H1 (cell line): Measurements from ENCODE around the gene CCDC112. TPM values are rescaled to one million over a fixed set of nuclear protein-coding genes. Genes with fewer than 3 reads are reported as not detected.

ENCODE experiments used
- CTCF ChIA-PET: fragments of 300-600 bp; sonication (Branson Sonifier 250); formaldehyde crosslinking; loops from one replicate; lab custom pipeline; 2021; ENCODE audit not compliant: partially characterized antibody; lab: Charles Lee
- POLR2A ChIA-PET: fragments of 300-600 bp; sonication (Branson Sonifier 250); formaldehyde crosslinking; loops from one replicate; lab custom pipeline; 2021; ENCODE audit warnings: inconsistent platforms; ENCODE audit not compliant: partially characterized antibody; lab: Charles Lee
- DNase-seq, 2 experiments: peaks; one replicate each; pipeline versions ENCODE4 v3.0.0 to v3.0.0-alpha.2; 2010 to 2022; ENCODE audit warnings: low spot score in 2 of 2, low read depth in 1 of 2, mixed read lengths in 1 of 2
- FAIRE-seq: peaks from 2 replicates; lab custom pipeline; 2011; peaks lifted over from hg19 to GRCh38; lab: Jason Lieb, UNC
- H2AFZ ChIP-seq: 2 replicates; pipeline ENCODE4 v1.8.1; 2012; ENCODE audit warnings: low read length, inconsistent platforms
- H2AK5ac ChIP-seq: 2 replicates; pipeline ENCODE4 v1.6.1; 2013; ENCODE audit warnings: low read depth, low read length
- H2BK120ac ChIP-seq: replicated peaks from 2 replicates; pipeline ENCODE3; 2013; ENCODE audit warnings: low read depth, low read length, inconsistent platforms
- H2BK12ac ChIP-seq: 2 replicates; pipeline ENCODE4 v1.6.1; 2013; ENCODE audit warnings: low read depth, low read length
- H2BK15ac ChIP-seq: 2 replicates; pipeline ENCODE4 v1.6.1; 2013; ENCODE audit warnings: low read length
- H2BK20ac ChIP-seq: 2 replicates; pipeline ENCODE4 v1.6.1; 2013; ENCODE audit warnings: low read length
- H2BK5ac ChIP-seq: 2 replicates; pipeline ENCODE4 v1.6.1; 2013; ENCODE audit warnings: low read depth, low read length
- H3K14ac ChIP-seq: 2 replicates; pipeline ENCODE4 v1.6.1; 2013; ENCODE audit warnings: inconsistent platforms; ENCODE audit not compliant: insufficient read length
- H3K18ac ChIP-seq: 2 replicates; pipeline ENCODE4 v1.6.1; 2013; ENCODE audit warnings: low read length; ENCODE audit errors: extremely low read depth
- H3K23ac ChIP-seq: 2 replicates; pipeline ENCODE4 v1.6.1; 2013; ENCODE audit warnings: inconsistent platforms; ENCODE audit not compliant: insufficient read length
- H3K23me2 ChIP-seq: 2 replicates; pipeline ENCODE4 v1.6.1; 2013; ENCODE audit warnings: low read depth, low read length
- H3K27ac ChIP-seq: 2 replicates; pipeline ENCODE4 v1.6.1; 2011; ENCODE audit warnings: low read depth, low read length, inconsistent platforms
- H3K27me3 ChIP-seq, 4 experiments: replicated peaks in 1 of 4; 1 replicate in 1 of 4; 2 replicates in 3 of 4; pipeline versions ENCODE4 v1.6.1 to v1.8.1; 2011 to 2013; ENCODE audit warnings: low read length in 3 of 4, mild to moderate bottlenecking in 3 of 4, inconsistent platforms in 2 of 4, mixed read lengths in 2 of 4, moderate library complexity in 1 of 4; ENCODE audit not compliant: control insufficient read depth in 3 of 4, insufficient read depth in 3 of 4; ENCODE audit errors: extremely low read depth in 1 of 4
- H3K36me3 ChIP-seq, 4 experiments: 2 replicates each; pipeline versions ENCODE4 v1.6.1 to v1.8.1; 2011 to 2013; ENCODE audit warnings: mild to moderate bottlenecking in 4 of 4, low read length in 3 of 4, moderate library complexity in 2 of 4, control low read depth in 1 of 4, inconsistent platforms in 1 of 4; ENCODE audit not compliant: insufficient read depth in 4 of 4, control insufficient read depth in 2 of 4
- H3K4ac ChIP-seq: replicated peaks from 2 replicates; pipeline ENCODE3; 2013; ENCODE audit warnings: low read length, low read depth, mixed read lengths, inconsistent platforms; ENCODE audit not compliant: insufficient read length
- H3K4me1 ChIP-seq, 4 experiments: replicated peaks in 1 of 4; 1 replicate in 1 of 4; 2 replicates in 3 of 4; pipeline versions ENCODE4 v1.6.1 to v1.8.1; 2011 to 2013; ENCODE audit warnings: low read length in 3 of 4, inconsistent platforms in 2 of 4, mixed read lengths in 1 of 4; ENCODE audit not compliant: insufficient read depth in 4 of 4, control insufficient read depth in 3 of 4
- H3K4me2 ChIP-seq, 2 experiments: 2 replicates each; pipeline versions ENCODE4 v1.6.1 to v1.8.1; 2011 to 2013; ENCODE audit warnings: low read depth in 2 of 2, low read length in 2 of 2, control low read depth in 1 of 2, inconsistent platforms in 1 of 2, mild to moderate bottlenecking in 1 of 2; ENCODE audit not compliant: insufficient read depth in 1 of 2
- H3K4me3 ChIP-seq, 4 experiments: fragments of 200-600, 300-600 bp in 1 of 4; sonication (generic), shearing (Covaris generic), sonication (Bioruptor Twin) in 1 of 4; 2 replicates each; pipeline versions ENCODE4 v1.5.1 to v1.8.1; 2011 to 2016; ENCODE audit warnings: low read length in 4 of 4, low read depth in 3 of 4, control low read depth in 2 of 4, inconsistent platforms in 2 of 4, mild to moderate bottlenecking in 2 of 4, mixed read lengths in 1 of 4, moderate library complexity in 1 of 4; ENCODE audit not compliant: insufficient read depth in 2 of 4; ENCODE audit errors: extremely low read depth in 1 of 4
- H3K56ac ChIP-seq: replicated peaks from 2 replicates; pipeline ENCODE3; 2013; ENCODE audit warnings: low read depth, mild to moderate bottlenecking, mixed read lengths, low read length, inconsistent platforms; ENCODE audit not compliant: insufficient read length
- H3K79me1 ChIP-seq: 2 replicates; pipeline ENCODE4 v1.6.1; 2013; ENCODE audit warnings: low read depth, low read length, control low read depth
- H3K79me2 ChIP-seq, 2 experiments: 2 replicates each; pipeline versions ENCODE4 v1.6.1 to v1.8.1; 2012 to 2013; ENCODE audit warnings: low read length in 2 of 2, mild to moderate bottlenecking in 2 of 2, inconsistent platforms in 1 of 2; ENCODE audit not compliant: insufficient read depth in 2 of 2, control insufficient read depth in 1 of 2
- H3K9ac ChIP-seq, 4 experiments: replicated peaks in 1 of 4; 1 replicate in 1 of 4; 2 replicates in 3 of 4; pipeline versions ENCODE4 v1.6.1 to v1.8.1; 2011 to 2013; ENCODE audit warnings: low read depth in 3 of 4, low read length in 3 of 4, control low read depth in 2 of 4, mild to moderate bottlenecking in 2 of 4, moderate library complexity in 2 of 4, inconsistent platforms in 1 of 4; ENCODE audit errors: extremely low read depth in 1 of 4
- H3K9me3 ChIP-seq, 2 experiments: 2 replicates each; pipeline versions ENCODE4 v1.6.1 to v1.8.1; 2012 to 2013; ENCODE audit warnings: mild to moderate bottlenecking in 2 of 2, moderate library complexity in 2 of 2, control low read depth in 1 of 2, inconsistent platforms in 1 of 2, low read depth in 1 of 2, low read length in 1 of 2, mixed read lengths in 1 of 2; ENCODE audit not compliant: insufficient read depth in 2 of 2
- H4K20me1 ChIP-seq, 2 experiments: replicated peaks in 1 of 2; 2 replicates each; pipeline versions ENCODE3 to v1.8.1; 2011 to 2013; ENCODE audit warnings: inconsistent platforms in 2 of 2, low read length in 2 of 2, mild to moderate bottlenecking in 1 of 2; ENCODE audit not compliant: insufficient read depth in 2 of 2, control insufficient read depth in 1 of 2
- H4K5ac ChIP-seq: 2 replicates; pipeline ENCODE4 v1.6.1; 2013; ENCODE audit warnings: low read length, low read depth, mixed read lengths, inconsistent platforms; ENCODE audit not compliant: insufficient read length
- H4K8ac ChIP-seq: 2 replicates; pipeline ENCODE4 v1.8.0; 2013; ENCODE audit warnings: mild to moderate bottlenecking, moderate library complexity, low read length, inconsistent platforms; ENCODE audit not compliant: insufficient read depth; ENCODE audit errors: extremely low read depth
- H4K91ac ChIP-seq: replicated peaks from 2 replicates; pipeline ENCODE3; 2013; ENCODE audit warnings: low read length, mixed read lengths, inconsistent platforms; ENCODE audit not compliant: insufficient read length
- ATF3 ChIP-seq: IDR thresholded peaks from 2 replicates; pipeline ENCODE4 v1.6.1; 2011; ENCODE audit warnings: low read depth, mild to moderate bottlenecking, low read length; ENCODE audit not compliant: insufficient read depth
- BACH1 ChIP-seq: IDR thresholded peaks from 2 replicates; pipeline ENCODE4 v1.6.1; 2012; ENCODE audit warnings: low read length, improper control_type of control experiment
- CBX5 ChIP-seq: fragments of 300-800, 300-1000 bp; sonication (generic); IDR thresholded peaks from 2 replicates; pipeline ENCODE4 v1.7.1; 2016; ENCODE audit warnings: antibody characterized with exemption, low read length, low read depth
- CEBPB ChIP-seq: IDR thresholded peaks from 2 replicates; pipeline ENCODE4 v1.6.1; 2012; ENCODE audit warnings: low read depth, low read length
- CREB1 ChIP-seq: IDR thresholded peaks from 2 replicates; pipeline ENCODE4 v1.6.1; 2012; ENCODE audit warnings: inconsistent platforms
- CTBP2 ChIP-seq: IDR thresholded peaks from 2 replicates; pipeline ENCODE4 v1.7.0; 2011; ENCODE audit warnings: borderline replicate concordance, mild to moderate bottlenecking, moderate library complexity, mixed read lengths, low read length; ENCODE audit not compliant: insufficient read depth, insufficient read length
- EP300 ChIP-seq, 2 experiments: IDR thresholded peaks; 1 replicate in 1 of 2; 2 replicates in 1 of 2; pipeline ENCODE4 v1.6.1; 2011 to 2012; ENCODE audit warnings: low read depth in 2 of 2, low read length in 2 of 2, mild to moderate bottlenecking in 2 of 2, borderline replicate concordance in 1 of 2, inconsistent platforms in 1 of 2, moderate library complexity in 1 of 2
- FOSL1 ChIP-seq: IDR thresholded peaks from 2 replicates; pipeline ENCODE4 v1.6.1; 2011; ENCODE audit warnings: mild to moderate bottlenecking, low read depth, low read length, moderate library complexity; ENCODE audit not compliant: insufficient read depth
- HDAC6 ChIP-seq: IDR thresholded peaks from one replicate; pipeline ENCODE4 v1.7.1; 2012; ENCODE audit warnings: low read depth, mild to moderate bottlenecking, inconsistent platforms, low read length, moderate library complexity
- JUND ChIP-seq: IDR thresholded peaks from 2 replicates; pipeline ENCODE4 v1.6.1; 2011; ENCODE audit warnings: mild to moderate bottlenecking, improper control_type of control experiment, low read length
- POU5F1 ChIP-seq: IDR thresholded peaks from 2 replicates; pipeline ENCODE4 v1.6.1; 2011; ENCODE audit warnings: low read depth, mild to moderate bottlenecking, low read length, moderate library complexity
- SIN3A ChIP-seq, 2 experiments: IDR thresholded peaks in 1 of 2; conservative IDR thresholded peaks in 1 of 2; 2 replicates each; pipeline ENCODE4 v1.6.1; 2011 to 2012; ENCODE audit warnings: low read length in 2 of 2, improper control_type of control experiment in 1 of 2, low read depth in 1 of 2, mild to moderate bottlenecking in 1 of 2
- SRF ChIP-seq: IDR thresholded peaks from 2 replicates; pipeline ENCODE4 v1.6.1; 2011; ENCODE audit warnings: mild to moderate bottlenecking, low read depth, low read length, moderate library complexity
- YY1 ChIP-seq: IDR thresholded peaks from 2 replicates; pipeline ENCODE4 v1.6.1; 2011; ENCODE audit warnings: low read depth, mild to moderate bottlenecking, low read length
- WGBS, 2 experiments: shearing (Covaris generic) in 1 of 2; methylation state at CpG; one replicate each; pipeline versions ENCODE4 v1.1.6 to v1.1.7; 2013 to 2015; ENCODE audit warnings: low lambda C conversion rate in 2 of 2, mixed read lengths in 2 of 2, inconsistent platforms in 1 of 2, low coverage in 1 of 2, missing lambda C conversion rate in 1 of 2; ENCODE audit not compliant: insufficient replicate concordance in 2 of 2, insufficient coverage in 1 of 2, insufficient read length in 1 of 2; ENCODE audit errors: extremely low coverage in 1 of 2, missing lambda C conversion rate in 1 of 2; 5-methylcytosine and 5-hydroxymethylcytosine counted together
- polyA plus RNA-seq, 7 experiments: library from polyadenylated mRNA; depleted of rRNA in 3 of 7; stranded (reverse) in 5 of 7; unstranded in 2 of 7; fragments of >200 nt in 5 of 7; fragments of 200-250 nt in 2 of 7; gene quantifications; 1 replicate in 5 of 7; 2 replicates in 1 of 7; 4 replicates in 1 of 7; pipeline versions ENCODE4 v1.2.1 to v1.2.3, GENCODE V29; 2011 to 2013; ENCODE audit warnings: missing spikeins in 2 of 7, mixed read lengths in 2 of 7
- total RNA-seq: library from RNA; stranded (reverse); fragmentation: NEBNext Ultra II Directional; extraction: Animal tissue kit (Norgen Biotek cat#: 25700); gene quantifications from 2 replicates; pipeline ENCODE4 v1.2.1, GENCODE V29; 2021

CCDC112 gene
- total and polyA plus RNA-seq, 2 of the 8 experiments (the other 6 are each of a cell fraction or from before 2014, with no cell fraction given) = 3.3 to 15.6 TPM

DNA sequence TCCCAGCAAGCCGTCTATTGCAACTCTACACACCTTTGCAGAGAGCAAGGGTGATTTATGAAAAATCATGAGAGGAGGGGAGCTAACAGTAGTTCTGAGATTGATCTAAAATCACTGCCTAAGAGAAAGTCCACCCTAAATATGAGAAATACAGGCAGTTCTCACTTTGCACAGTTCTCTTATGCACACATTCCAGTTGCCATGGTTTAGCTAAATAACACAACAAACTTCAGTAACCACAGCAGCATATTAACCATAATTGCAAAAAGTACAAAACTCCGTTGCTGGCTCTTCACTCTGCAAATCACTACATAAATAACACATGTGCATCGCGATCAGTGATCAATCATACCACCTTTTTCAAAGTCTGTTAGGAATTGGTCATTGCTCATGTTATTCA, 64.9 kb downstream of the CCDC112 start:
- Histone ChIP-seq H3K27ac (no peak overlapping the region), H3K79me1 (no peaks in the 10 kb centered on the region), H2BK15ac (no peak overlapping the region), H2BK120ac (no peak overlapping the region), H3K23ac (no peak overlapping the region), H2BK12ac (no peak overlapping the region), H3K14ac (no peak overlapping the region), H3K9ac (no peak overlapping the region), H2AK5ac (no peak overlapping the region), H2AFZ (no peak overlapping the region), H3K4ac (no peak overlapping the region), H2BK20ac (no peak overlapping the region), H3K4me2 (no peak overlapping the region), H3K56ac (no peak overlapping the region), H3K27me3 (no peaks in the 10 kb centered on the region), H4K8ac (no peak overlapping the region), H3K23me2 (no peaks in the 10 kb centered on the region), H4K5ac (no peak overlapping the region), H3K9me3 (no peaks in the 10 kb centered on the region), H2BK5ac (no peak overlapping the region), H3K79me2 (peaks cover 0 to 3% of the 10 kb centered on the region in 2 experiments; a peak in 1 of 4 replicates), H3K36me3 (peaks cover 0 to 21% (median 4%) of the 10 kb centered on the region in 4 experiments; a peak in 6 of 8 replicates), H3K18ac (no peak overlapping the region), H4K91ac (no peak overlapping the region), H3K4me3 (no peak overlapping the region), H3K4me1 (no peaks in the 10 kb centered on the region), H4K20me1 (peaks cover 2 to 3% of the 10 kb centered on the region in 2 experiments)
- DNase-seq (no peak), FAIRE-seq (no peak)
- ChIA-PET POLR2A (no interaction called here), CTCF (interaction anchor here (0.8 to 1.5 kb wide), 2 partner anchors 133 to 135 kb away, joined by 4 read pairs; no protein-coding TSS in a partner anchor)
- 87% methylated on average over 4 of the region's 4 CpGs; no CpG with 5 or more reads in 1 of the 2 experiments for WGBS, 2 experiments
- no peak for TF ChIP-seq ATF3
- no peak for TF ChIP-seq CTBP2
- TF ChIP-seq EP300 (IDR thresholded peaks at IDR 0.05; ENCODE audit: borderline replicate concordance in 1 of 2, low read depth in 2 of 2, low read length in 2 of 2) = no peak
- TF ChIP-seq CREB1 = no peak
- TF ChIP-seq FOSL1 = no peak
- no peak for TF ChIP-seq CEBPB
- no peak for TF ChIP-seq BACH1
- TF ChIP-seq POU5F1 = no peak
- no peak for TF ChIP-seq SIN3A (conservative IDR thresholded peaks at IDR 0.05 in 1 of 2, IDR thresholded peaks at IDR 0.05 in 1 of 2; ENCODE audit: low read depth in 1 of 2, low read length in 2 of 2)
- TF ChIP-seq YY1 = no peak
- TF ChIP-seq CBX5 = no peak
- no peak for TF ChIP-seq SRF
- TF ChIP-seq HDAC6 = no peak
- TF ChIP-seq JUND = no peak
